Transverse colon (tissue), 4 donors: ENCODE results near the gene VTI1A.

Source experiments
- CTCF ChIP-seq, 5 experiments: fragments of 200-600 bp in 3 of 5; fragments of 450-650 bp in 2 of 5; sonication (generic) in 3 of 5; IDR thresholded peaks; 1 replicate in 2 of 5; 2 replicates in 3 of 5; pipeline ENCODE4 v1.5.1; 2016 to 2017; ENCODE audit warnings: antibody characterized with exemption in 5 of 5, inconsistent platforms in 3 of 5, mild to moderate bottlenecking in 2 of 5, moderate library complexity in 1 of 5
- EP300 ChIP-seq: sonication (generic); formaldehyde crosslinking; IDR thresholded peaks from one replicate; pipeline ENCODE4 v1.6.1; 2017; ENCODE audit warnings: antibody characterized with exemption, low read depth
- POLR2A ChIP-seq: fragments of 450-650 bp; IDR thresholded peaks from one replicate; pipeline ENCODE4 v1.6.1; 2016; ENCODE audit warnings: antibody characterized with exemption, mild to moderate bottlenecking, moderate library complexity
- POLR2AphosphoS5 ChIP-seq, 3 donors: sonication (generic); formaldehyde crosslinking; IDR thresholded peaks; one replicate each; pipeline ENCODE4 v1.6.1; 2016; ENCODE audit warnings: antibody characterized with exemption in 3 of 3

GRCh38 chr10:112503643-112504042, 56.6 kb downstream of the VTI1A start:
- TF ChIP-seq CTCF (IDR thresholded peaks at IDR 0.05) (no peak), POLR2AphosphoS5 (IDR thresholded peaks at IDR 0.05) (no peak), EP300 (no peak), POLR2A (no peak)
